GM12878 (cell line): Measurements from ENCODE around the gene PDZD2. TPM values are rescaled to one million over a fixed set of nuclear protein-coding genes. Genes with fewer than 3 reads are reported as not detected.

Source experiments
- ATAC-seq: fragments of 200-7000 bp; cut with Tn5 transposase; 3 replicates; pipeline ENCODE4 v1.9.1; 2020; ENCODE audit warnings: mild to moderate bottlenecking, moderate library complexity
- BruUV-seq: library from RNA; stranded (reverse); fragments of 400-500 nt; replicated peaks from 2 replicates; lab custom pipeline; 2021; lab: Mats Ljungman, UMichigan
- CTCF ChIA-PET: fragments of 300-600 bp; sonication (Branson Sonifier 250); formaldehyde crosslinking; extraction: SDS; loops from one replicate; lab custom pipeline; 2021; ENCODE audit warnings: inconsistent platforms; lab: Yijun Ruan, JAX
- POLR2A ChIA-PET: fragments of 350-600 bp; formaldehyde crosslinking; extraction: SDS; loops from one replicate; lab custom pipeline; 2021; ENCODE audit warnings: inconsistent platforms; lab: Charles Lee
- RAD21 ChIA-PET: fragments of 300-600 bp; sonication (Branson Sonifier 250); formaldehyde crosslinking; loops from one replicate; lab custom pipeline; 2023; ENCODE audit warnings: antibody characterized with exemption; ENCODE audit not compliant: unreplicated experiment; lab: Charles Lee
- SMC1A ChIA-PET: fragments of 300-600 bp; sonication (Branson Sonifier 250); formaldehyde crosslinking; loops from one replicate; lab custom pipeline; 2023; ENCODE audit not compliant: unreplicated experiment, uncharacterized antibody; lab: Charles Lee
- DNase-seq: peaks from one replicate; pipeline ENCODE4 v3.0.0-alpha.2; 2011; ENCODE audit warnings: low read depth, low spot score
- FAIRE-seq: peaks from 3 replicates; lab custom pipeline; 2011; peaks lifted over from hg19 to GRCh38; lab: Jason Lieb, UNC
- H2AFZ ChIP-seq: 2 replicates; pipeline ENCODE4 v1.6.0; 2011; ENCODE audit warnings: low read depth, low read length, control low read depth; ENCODE audit not compliant: control insufficient read depth
- H3K27ac ChIP-seq: 2 replicates; pipeline ENCODE4 v1.5.1; 2011; ENCODE audit warnings: control low read depth; ENCODE audit not compliant: control insufficient read depth, insufficient read depth
- H3K27me3 ChIP-seq, 2 experiments: replicated peaks in 1 of 2; 2 replicates each; pipeline versions ENCODE4 v1.6.0 to v1.6.1; 2011; ENCODE audit warnings: low read length in 1 of 2; ENCODE audit not compliant: control insufficient read depth in 2 of 2, insufficient read depth in 2 of 2
- H3K36me3 ChIP-seq, 2 experiments: 2 replicates each; pipeline ENCODE4 v1.5.1; 2011; ENCODE audit warnings: low read length in 1 of 2; ENCODE audit not compliant: control insufficient read depth in 2 of 2, insufficient read depth in 2 of 2
- H3K4me1 ChIP-seq: 2 replicates; pipeline ENCODE4 v1.6.1; 2011; ENCODE audit warnings: mild to moderate bottlenecking, low read length, moderate library complexity, mixed read lengths; ENCODE audit not compliant: control insufficient read depth, insufficient read depth
- H3K4me2 ChIP-seq: 2 replicates; pipeline ENCODE4 v1.6.0; 2011; ENCODE audit warnings: control low read depth; ENCODE audit not compliant: control insufficient read depth, insufficient read depth
- H3K4me3 ChIP-seq: fragments of 200-600 bp; sonication (generic); 2 replicates; pipeline ENCODE4 v1.5.1; 2016
- H3K79me2 ChIP-seq: 2 replicates; pipeline ENCODE4 v1.6.0; 2011; ENCODE audit warnings: low read length; ENCODE audit not compliant: control insufficient read depth, insufficient read depth
- H3K9ac ChIP-seq: 2 replicates; pipeline ENCODE4 v1.8.0; 2011; ENCODE audit warnings: low read length, control low read depth, mixed read lengths; ENCODE audit not compliant: control insufficient read depth, insufficient read depth
- H3K9me3 ChIP-seq: replicated peaks from 3 replicates; pipeline ENCODE4 v1.5.1; 2011; ENCODE audit warnings: mild to moderate bottlenecking, low read length; ENCODE audit not compliant: control insufficient read depth, insufficient read depth
- H4K20me1 ChIP-seq: 2 replicates; pipeline ENCODE4 v1.6.0; 2011; ENCODE audit not compliant: control insufficient read depth, insufficient read depth
- ATF2 ChIP-seq: IDR thresholded peaks from 2 replicates; pipeline ENCODE4 v1.6.1; 2012; ENCODE audit warnings: low read length, inconsistent platforms
- ELK1 ChIP-seq: IDR thresholded peaks from 2 replicates; pipeline ENCODE4 v1.6.1; 2012; ENCODE audit warnings: low read depth, low read length, improper control_type of control experiment
- ETV6 ChIP-seq, 2 experiments: fragments of 450-650 bp in 1 of 2; IDR thresholded peaks in 1 of 2; conservative IDR thresholded peaks in 1 of 2; 2 replicates each; pipeline ENCODE4 v1.6.1; 2014; ENCODE audit warnings: antibody characterized with exemption in 1 of 2, borderline replicate concordance in 1 of 2, low read depth in 1 of 2, mild to moderate bottlenecking in 1 of 2, moderate library complexity in 1 of 2
- FOXM1 ChIP-seq: IDR thresholded peaks from 2 replicates; pipeline ENCODE4 v1.6.1; 2012; ENCODE audit warnings: low read depth, mild to moderate bottlenecking, inconsistent platforms, low read length, moderate library complexity
- MTA2 ChIP-seq: fragments of 450-650 bp; IDR thresholded peaks from 2 replicates; pipeline ENCODE4 v1.6.1; 2016; ENCODE audit warnings: low read depth, mild to moderate bottlenecking, moderate library complexity
- RFX5 ChIP-seq: IDR thresholded peaks from 2 replicates; pipeline ENCODE4 v1.6.1; 2011; ENCODE audit warnings: low read depth, low read length, improper control_type of control experiment
- SIN3A ChIP-seq: IDR thresholded peaks from 2 replicates; pipeline ENCODE4 v1.6.1; 2012; ENCODE audit warnings: low read depth, low read length, improper control_type of control experiment
- TARDBP ChIP-seq: IDR thresholded peaks from 2 replicates; pipeline ENCODE4 v1.6.1; 2016; ENCODE audit warnings: borderline replicate concordance
- whole genome bisulfite sequencing: methylation state at CpG from one replicate; pipeline ENCODE4 v1.1.6; 2016; ENCODE audit warnings: low lambda C conversion rate; ENCODE audit not compliant: insufficient replicate concordance, insufficient coverage; ENCODE audit errors: missing lambda C conversion rate; 5-methylcytosine and 5-hydroxymethylcytosine counted together
- in situ Hi-C: fragments of 300-500 bp; cut with MboI; formaldehyde crosslinking; loops from 9 replicates; pipeline ENCODE4 v1.14.3; 2018; ENCODE audit warnings: mixed read lengths
- intact Hi-C: fragments of 100-400 bp; cut with micrococcal nuclease; formaldehyde crosslinking; loops from one replicate; pipeline ENCODE4 v1.14.2; 2022; ENCODE audit not compliant: unreplicated experiment
- polyA plus RNA-seq, 11 experiments: library from polyadenylated mRNA; depleted of rRNA in 4 of 11; unstranded in 6 of 11; stranded (reverse) in 5 of 11; fragments of >200 nt; fragmentation: Nextera tagmentation in 4 of 11; fragmentation: Illumina TruSeq in 1 of 11; extraction: Ambion mirVana in 4 of 11; extraction: Trizol in 1 of 11; gene quantifications; 1 replicate in 1 of 11; 2 replicates in 10 of 11; pipeline versions ENCODE4 v1.2.1 to v1.2.3, GENCODE V29; 2011 to 2016; ENCODE audit warnings: inconsistent platforms in 2 of 11, missing spikeins in 2 of 11, low read depth in 1 of 11
- total RNA-seq, 4 experiments: library from RNA; depleted of rRNA in 3 of 4; stranded (reverse); fragments of >200 nt in 3 of 4; fragmentation: Illumina TruSeq in 1 of 4; extraction: Trizol in 1 of 4; gene quantifications; 2 replicates each; pipeline versions ENCODE4 v1.2.1 to v1.2.3, GENCODE V29; 2013 to 2021

The PDZD2 gene
- total and polyA plus RNA-seq, 10 of the 15 experiments (the other 5 are each of a cell fraction or from before 2014, with no cell fraction given), result 0.01 to 0.58 (median 0.29) TPM; not detected in 3

- TF ChIP-seq ETV6 (conservative IDR thresholded peaks at IDR 0.05 in 1 of 2, IDR thresholded peaks at IDR 0.05 in 1 of 2; ENCODE audit: borderline replicate concordance in 1 of 2, low read depth in 1 of 2) (no peak), RFX5 (no peak)
Observed at GRCh38 chr5:31889001-31889561, 250.2 kb downstream of the PDZD2 start (continued).

- no peaks in the 10 kb centered on the region for H3K27me3 ChIP-seq
- H3K4me1 ChIP-seq, result no peaks in the 10 kb centered on the region
- intact Hi-C loops, result no loop called here
- no peak for TF ChIP-seq FOXM1
- no peak for TF ChIP-seq TARDBP
- TF ChIP-seq MTA2, result no peak
- TF ChIP-seq SIN3A, result no peak
- no peak for TF ChIP-seq ATF2
- no peak for TF ChIP-seq ELK1
- TF ChIP-seq, all 136 proteins: peak for 0
- ChIA-PET RAD21 (no interaction called here), POLR2A (interaction anchor here (0.7 kb wide), 1 partner anchor 1230 kb away, joined by 4 read pairs; no protein-coding TSS in a partner anchor), SMC1A (no interaction called here), CTCF (no interaction called here)
- BruUV-seq, result no TSS peak
- FAIRE-seq, result no peak
- H3K27ac ChIP-seq, result no peak overlapping the region
- H3K4me3 ChIP-seq, result no peak overlapping the region
- no peaks in the 10 kb centered on the region for H4K20me1 ChIP-seq
- no peaks in the 10 kb centered on the region for H3K9me3 ChIP-seq
- no peak overlapping the region for H3K4me2 ChIP-seq
- no peaks in the 10 kb centered on the region for H3K79me2 ChIP-seq
- no peak for DNase-seq
- WGBS, result 46% methylated on average over 7 of the region's 7 CpGs
- H3K9ac ChIP-seq, result no peak overlapping the region
- H2AFZ ChIP-seq, result no peak overlapping the region
- no peaks in the 10 kb centered on the region for H3K36me3 ChIP-seq
- no peak for ATAC-seq
- in situ Hi-C loops, result no loop called here
Observed at GRCh38 chr5:31890046-31890445, 251.1 kb downstream of the PDZD2 start.
